Activated T-cell treated with anti-CD3 and anti-CD28 coated beads, Interleukin-2, amount 50 U/mL, for 48 hours (primary cell): ENCODE measurements around the gene GALNT9.
"Not testable (repeated sequence)": the region's sequence is repeated elsewhere in the genome, so short reads cannot be mapped to it uniquely, and the experiment has no call there.

ENCODE experiments used
- DNase-seq, 2 experiments: peaks; one replicate each; pipeline ENCODE4 v3.0.0-alpha.2; 2020

The GALNT9 gene

DNA sequence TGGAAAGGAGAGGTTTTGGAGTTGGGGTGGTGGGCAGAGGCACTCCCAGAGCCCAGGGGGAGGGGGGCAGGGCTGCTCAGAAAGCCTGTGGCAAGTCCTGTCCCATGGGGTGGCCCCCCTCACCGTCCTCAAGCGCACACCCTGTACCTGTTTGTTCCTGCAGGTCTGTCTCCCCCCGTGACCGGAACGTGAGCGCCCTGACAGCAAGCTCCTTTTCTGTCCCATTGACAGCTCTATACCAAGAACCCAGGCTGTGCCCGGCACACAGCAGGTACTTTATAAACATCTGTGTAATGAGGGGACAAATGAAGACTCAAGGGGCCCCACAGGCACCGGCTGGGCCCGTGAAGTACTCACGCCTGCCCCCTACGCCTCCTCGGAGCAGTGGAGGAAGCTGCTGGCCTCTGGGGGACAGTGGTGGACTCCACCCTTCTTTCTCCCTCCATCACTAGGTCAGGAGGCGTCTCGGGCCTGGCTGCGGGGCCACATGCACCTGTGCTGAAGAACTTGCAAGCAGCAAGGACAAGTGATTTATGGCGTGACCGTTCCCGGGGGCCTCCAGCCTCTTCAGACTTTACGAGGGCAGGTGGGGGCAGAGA, 65.8 kb downstream of the GALNT9 start:
- DNase-seq, result no peak

DNA sequence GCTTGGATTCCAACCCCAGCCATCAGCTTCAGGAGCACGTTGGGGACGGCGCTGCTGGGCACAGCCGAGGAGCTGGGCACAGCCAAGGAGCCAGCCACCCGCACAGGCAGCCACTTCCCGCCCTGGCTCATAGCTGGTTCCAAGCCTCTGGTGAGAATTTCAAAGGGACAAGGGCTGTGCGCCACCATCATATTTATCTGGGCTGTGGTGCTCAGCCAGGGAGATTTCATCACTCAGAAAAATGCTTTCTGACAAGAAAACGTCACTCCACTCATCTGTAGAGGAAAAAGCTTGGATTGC, 66.4 kb downstream of the GALNT9 start:
- no peak for DNase-seq

DNA sequence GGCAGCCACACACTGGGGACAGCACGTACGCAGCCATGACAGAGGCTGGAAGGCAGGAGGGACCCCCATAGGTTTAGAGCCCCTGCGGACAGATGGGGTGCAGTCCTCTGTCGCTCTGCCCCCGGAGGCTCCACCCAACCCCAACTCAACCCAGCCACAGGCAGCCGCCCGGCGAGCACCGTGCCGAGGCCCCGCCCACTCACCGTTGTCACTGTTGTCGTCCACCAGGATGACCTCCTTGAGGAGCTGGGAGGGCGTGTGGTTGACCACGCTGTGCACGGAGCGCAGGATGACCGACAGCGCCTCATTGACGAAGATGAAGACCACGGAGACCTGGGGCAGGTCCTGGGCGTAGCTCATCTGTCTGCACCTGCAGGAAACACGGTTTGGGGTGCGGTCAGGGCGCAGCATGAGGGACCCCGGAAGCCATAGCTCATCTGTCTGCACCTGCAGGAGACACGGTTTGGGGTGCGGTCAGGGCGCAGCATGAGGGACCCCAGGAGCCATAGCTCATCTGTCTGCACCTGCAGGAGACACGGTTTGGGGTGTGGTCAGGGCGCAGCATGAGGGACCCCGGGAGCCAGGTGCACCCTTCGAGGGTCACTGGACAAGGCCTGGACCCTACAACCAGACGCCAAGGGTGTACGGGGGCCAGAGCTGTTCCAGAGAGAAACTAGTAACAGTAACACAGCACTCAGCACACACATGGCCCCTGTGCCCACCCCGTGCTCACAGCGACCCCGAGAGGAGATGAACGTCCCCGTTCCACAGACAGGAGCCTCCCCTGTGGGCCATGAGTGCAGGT, 66.9 kb downstream of the GALNT9 start:
- DNase-seq, result no peak

DNA sequence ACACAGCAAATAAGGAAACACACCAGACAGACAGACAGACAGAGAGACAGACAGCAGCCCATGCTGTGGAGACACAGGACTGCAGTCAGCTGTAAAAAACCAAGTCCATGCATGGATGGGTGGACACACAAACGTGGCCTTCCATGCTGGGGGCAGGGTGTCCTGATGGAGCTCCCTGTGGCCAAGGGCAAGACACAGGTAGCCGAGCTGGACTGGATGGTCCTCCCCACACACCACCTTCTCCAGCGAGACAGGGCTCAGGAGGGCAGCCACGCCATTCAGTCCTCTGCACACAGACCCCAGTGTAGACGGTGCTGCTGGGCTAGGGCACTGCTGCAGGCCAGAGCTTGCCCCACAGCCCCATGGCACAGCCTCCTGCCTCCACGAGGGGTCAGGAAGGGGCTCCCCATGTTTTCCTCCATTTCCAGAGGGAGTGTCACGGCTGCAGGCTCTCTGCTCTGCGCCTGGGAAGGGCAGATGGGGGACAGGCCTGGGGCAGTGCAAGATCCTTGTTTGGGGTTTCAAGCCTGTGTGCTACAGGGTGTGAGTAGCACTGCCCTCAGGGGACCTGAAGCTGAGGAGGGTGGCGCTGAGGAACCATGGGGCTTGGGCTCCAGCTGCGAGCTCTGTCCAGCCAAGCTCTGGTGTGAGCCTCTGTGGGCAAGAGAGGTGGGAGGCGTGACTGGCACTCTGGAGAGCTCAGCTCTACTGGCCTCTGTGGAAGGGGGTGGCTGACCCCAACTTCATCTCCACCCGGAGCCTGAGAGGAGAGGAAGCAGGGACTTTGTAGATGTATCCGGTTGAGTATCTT, 67.9 kb downstream of the GALNT9 start:
- DNase-seq, result no peak

DNA sequence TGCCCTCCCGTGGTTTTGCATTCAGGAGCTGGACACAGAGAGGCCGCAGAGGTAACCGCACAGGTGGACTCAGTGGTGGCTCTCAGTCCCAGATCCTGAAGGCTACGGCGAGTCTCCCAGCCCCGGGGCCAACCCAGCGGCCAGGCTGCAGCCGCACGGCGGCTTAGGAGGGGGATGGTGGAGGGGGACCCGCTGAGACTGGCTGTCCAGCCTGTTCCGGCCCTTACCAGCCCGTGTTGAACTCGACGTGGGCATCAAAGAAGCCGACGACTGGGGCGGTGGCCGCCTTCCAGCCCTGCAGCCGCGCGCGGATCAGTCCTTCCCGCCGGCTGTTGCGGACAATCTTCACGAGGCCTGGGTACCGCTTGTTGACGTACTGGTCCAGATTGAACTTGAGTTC, 68.7 kb downstream of the GALNT9 start:
- DNase-seq, result no peak

DNA sequence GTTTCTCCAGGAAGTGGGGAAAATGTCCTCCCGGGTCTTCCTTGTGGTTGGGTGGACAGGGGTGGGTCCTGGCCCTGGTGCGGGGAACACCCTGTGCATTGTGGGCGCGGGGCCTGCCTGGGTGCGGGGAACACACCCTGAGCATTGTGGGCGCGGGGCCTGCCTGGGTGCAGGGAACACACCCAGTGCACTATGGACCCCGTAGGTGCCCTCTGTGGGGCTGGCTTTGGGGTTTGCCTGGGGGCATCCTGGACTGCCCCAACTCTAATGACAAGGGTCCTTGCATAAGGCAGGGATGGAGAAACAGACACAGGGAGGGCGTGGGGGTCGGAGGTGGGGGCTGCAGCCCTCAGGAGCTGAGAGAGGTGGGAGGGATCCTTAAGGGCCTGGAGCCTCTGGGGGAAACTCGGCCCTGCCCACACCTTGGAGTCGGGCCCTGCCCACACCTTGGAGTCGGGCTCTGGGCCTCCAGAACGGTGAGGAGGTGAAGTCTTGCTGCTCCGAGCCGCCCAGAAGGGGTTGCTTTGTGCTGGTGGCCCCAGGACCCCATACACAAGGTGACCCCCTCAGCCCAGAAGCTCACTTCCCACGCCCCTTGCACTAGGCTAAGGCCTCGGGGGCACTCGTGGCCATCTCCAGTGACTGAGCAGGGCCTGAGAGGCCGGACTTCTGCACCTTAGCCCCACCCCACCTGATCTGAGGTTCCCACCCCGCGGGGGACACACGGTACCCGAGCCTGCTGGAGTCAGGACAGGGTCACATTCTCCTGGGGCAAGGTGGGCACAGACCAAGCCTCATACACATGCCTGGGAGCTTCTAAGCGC, 69.3 kb downstream of the GALNT9 start:
- no peak for DNase-seq

DNA sequence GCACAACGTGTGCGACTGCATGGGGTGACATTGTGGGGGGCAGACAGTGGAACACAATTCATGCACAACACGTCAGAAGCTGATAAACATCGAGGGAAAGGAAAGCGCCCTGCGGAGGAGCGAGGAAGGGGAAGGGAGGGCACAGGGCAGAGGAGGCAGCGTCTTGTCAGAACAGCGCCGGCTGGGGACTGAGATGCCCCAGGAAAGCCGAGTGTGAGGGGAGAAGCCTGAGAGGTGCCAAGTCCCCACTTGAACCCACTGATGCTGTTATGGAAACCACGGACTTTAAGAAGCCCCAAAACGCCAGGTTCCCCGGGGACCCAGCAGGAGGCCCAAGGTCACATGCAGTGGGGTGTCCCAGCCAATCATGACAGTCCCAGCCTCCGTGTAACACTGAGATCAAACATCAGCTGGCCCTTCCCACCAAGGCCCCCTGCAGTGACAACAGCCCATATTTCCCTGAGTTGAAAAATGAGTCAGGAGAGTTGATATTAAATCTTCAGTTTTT, 70.0 kb downstream of the GALNT9 start:
- no peak for DNase-seq

DNA sequence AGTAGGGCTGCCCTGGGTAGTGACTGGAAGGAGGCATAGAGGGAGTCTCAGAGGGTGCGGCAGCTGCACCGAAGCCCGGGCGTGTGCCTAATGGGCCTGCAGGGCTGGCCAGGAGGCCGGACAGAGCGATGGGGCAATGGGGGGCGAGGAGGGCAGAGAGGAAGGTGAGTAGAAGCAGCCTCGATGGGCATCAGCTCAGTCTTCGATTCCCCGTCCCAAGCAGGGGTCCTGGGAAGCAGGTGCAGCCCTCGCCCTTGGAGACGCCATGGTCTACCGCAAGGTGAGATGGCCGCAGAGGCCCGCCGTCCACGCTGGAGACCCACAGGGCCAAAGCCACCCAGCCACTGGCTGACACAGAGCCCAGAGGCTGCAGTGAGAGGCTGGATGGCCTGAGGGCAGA, 70.8 kb downstream of the GALNT9 start:
- DNase-seq, result no peak

DNA sequence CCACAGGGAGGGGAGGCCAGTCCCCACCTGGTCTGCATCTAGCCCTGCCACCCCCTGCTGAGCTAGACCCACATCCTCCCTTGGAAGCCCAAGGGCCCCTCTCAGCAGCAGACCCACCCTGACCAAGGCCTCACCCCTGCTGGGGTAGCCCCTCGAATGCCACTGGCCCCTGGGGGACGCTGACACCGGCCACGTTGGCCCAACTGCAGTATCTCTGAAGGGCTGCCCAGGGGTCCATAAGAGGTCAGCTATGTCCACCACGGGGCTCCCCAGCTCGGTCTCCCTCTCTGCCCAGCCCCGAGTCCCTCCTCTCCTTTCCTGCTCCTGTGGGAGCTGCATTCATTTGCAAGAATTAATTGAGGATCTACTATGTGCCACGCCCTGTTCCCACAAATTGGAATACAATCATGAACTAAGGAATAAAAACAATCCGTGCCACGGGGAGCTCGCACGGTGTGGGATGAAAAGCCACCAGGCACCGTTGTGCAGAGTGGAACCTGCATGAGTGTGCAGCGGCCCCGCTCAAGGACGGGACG, 71.4 kb downstream of the GALNT9 start:
- DNase-seq, result no peak

DNA sequence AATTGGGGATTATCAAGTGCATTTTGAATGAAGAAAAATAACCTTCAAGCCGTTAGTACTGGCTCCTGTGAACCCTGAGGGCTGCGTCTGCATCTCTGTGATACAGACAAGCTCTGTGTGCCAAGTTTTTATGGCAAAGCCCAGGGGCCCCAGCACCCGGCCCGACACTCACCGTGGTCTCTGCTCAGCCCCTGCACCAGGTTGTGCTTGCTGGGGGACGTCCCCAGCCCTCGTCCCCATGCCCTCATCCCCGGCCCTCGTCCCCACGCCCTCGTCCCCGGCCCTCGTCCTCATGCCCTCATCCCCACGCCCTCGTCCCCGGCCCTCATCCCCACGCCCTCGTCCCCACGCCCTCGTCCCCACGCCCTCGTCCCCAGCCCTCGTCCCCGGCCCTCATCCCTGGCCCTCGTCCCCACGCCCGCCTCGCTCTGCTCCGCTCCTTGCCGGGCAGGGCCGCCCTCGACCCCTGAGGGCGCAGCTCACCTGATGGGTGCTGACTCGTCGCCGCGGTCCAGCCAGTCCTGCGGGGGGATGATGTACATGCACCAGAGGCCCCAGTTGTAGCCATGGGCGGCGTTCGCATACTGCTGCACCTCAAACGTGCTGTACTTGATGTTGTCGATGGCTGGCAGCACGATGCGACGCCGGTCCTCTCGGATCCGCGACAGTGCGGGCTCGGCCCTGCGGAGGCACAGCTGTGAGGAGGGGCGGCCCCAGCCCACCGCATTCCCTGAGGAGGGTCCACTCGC, 72.0 kb downstream of the GALNT9 start:
- no peak for DNase-seq

DNA sequence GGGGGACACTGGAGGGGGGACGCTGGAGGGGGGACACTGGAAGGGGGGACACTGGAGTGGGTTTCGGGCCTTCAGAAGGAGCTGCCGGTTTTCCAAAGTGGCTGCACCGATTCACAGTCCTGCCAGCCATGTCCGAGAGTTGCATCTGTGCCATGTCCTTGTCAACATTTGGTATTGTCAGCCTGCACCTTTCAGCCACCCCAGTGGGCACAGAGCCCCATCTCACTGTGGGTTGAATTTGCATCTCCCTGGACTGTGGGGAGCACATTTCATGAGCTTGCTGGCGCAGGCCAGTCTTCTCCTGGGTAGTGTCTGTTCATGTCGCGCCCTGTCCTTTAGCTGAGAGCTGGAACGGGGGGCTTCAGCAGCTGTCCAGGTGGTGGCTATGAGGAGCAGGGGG, 72.7 kb downstream of the GALNT9 start:
- DNase-seq, result no peak

DNA sequence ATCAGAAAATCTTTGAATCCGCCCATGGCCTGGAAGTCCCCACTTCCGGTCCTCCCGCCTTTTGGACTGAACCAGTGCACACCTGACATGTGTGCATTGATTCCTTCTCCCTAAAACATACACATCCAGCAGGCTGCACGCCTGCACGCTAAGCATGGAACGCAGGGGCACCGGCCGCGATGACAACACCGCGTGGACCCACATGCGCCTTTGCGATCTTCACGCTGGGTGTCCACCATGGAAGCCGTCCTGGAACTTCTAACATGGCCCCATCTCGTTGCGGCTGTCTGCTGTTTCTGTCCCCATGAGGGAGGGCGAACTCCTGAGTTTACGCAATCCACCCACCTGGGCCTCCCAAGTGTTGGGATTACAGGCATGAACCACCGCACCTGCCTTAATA, 73.7 kb downstream of the GALNT9 start:
- DNase-seq, result no peak

DNA sequence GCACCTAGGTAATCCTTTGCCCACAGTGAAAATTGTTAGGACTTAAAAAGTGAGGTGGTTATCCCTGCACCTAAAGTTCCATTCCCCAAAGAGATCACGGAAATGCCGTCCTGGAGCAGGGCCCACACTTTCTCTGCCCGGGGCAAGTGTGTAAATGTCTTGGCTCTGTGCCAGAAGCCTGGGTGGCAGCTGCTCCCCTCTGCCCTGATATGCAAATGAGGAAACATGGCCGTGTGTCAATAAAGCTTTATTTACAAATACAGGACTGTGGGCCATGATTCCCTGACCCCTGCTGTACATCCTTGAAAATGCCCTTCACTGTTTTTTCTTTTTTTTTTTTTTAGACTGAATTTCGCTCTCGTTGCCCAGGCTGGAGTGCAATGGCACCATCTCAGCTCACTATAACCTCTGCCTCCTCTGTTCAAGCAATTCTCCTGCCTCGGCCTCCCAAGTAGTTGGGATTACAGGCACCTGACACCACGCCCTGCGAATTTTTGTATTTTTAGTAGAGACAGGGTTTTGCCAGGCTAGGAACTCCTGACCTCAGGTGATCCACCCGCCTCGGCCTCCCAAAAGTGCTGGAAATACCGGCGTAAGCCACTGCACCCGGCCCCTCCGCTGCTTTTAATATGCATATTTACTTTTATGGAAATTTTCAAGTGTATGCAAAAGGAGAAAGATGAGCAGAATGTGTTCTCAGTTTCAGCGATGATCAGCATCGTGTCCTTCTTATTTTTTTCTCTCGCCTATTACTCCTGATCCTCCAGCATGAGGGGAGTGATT, 75.5 kb downstream of the GALNT9 start:
- no peak for DNase-seq

DNA sequence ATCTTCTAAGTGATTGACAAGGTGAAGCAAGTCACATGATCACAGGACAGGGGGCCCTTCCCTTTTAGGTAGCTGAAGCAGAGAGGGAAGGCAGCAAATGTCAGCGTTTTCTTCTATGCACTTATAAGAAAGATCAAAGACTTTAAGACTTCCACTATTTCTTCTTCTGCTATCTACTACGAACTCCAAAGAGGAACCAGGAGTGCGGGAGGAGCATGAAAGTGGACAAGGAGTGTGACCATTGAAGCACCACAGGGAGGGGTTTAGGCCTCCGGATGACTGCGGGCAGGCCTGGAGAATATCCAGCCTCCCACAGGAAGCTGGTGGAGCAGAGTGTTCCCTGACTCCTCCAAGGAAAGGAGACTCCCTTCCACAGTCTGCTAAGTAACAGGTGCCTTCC, 76.4 kb downstream of the GALNT9 start:
- not testable (repeated sequence) for DNase-seq

DNA sequence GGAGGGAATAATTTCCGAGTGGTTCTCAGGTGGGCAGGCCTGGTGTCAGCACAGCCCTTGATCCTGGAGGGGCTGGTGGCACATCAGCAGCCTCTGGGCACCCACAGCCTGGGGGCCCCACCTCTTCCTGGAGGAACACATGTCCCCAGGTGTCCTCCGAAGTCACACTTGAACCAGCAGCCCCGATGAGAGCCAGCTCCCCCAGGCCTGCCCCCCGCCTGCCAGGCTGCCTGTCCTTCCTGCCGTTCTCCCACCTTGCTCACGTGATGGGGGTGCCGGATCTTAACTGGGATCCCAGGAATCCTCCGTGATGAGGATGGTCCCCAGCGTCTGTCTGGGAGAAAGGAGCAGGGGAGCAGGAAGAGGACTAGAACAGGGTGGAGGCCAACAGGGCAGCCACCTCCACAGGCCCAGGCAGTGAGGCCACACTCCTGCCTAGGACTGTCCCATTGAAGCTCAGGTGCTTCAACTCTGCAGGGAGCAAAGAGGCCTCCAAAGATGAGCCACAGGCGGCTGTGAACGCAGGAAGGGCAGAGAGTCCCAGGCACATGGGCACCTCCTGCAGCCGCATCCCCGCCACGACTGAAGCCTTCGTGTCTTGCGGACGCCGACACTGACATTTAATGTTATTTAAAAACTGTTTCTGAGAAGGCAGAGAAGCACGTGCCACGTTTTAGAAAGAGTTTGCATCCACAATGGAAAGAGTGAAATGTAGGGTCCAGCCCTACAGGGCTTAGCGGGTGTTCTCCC, 77.5 kb downstream of the GALNT9 start:
- no peak for DNase-seq

DNA sequence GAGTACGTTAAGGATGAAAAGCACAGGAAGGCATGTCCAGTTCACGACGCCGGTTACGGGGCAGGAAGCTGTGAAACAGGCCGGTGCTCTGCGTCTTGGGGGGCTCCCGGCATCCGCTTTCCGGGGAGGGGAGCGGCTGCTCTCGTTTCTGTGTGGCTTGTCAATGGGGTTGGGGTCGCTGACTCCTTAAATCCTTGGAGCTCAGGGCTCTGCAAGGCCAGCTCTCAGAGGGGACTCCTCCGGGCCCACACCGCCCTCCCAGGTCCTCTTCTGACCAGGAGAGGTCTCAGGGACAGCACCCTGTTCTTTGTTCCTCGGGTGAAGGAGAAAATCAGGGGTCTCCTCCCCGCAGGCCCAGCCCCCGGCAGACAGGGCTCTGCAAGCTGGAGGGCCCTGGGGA, 78.1 kb downstream of the GALNT9 start:
- no peak for DNase-seq

DNA sequence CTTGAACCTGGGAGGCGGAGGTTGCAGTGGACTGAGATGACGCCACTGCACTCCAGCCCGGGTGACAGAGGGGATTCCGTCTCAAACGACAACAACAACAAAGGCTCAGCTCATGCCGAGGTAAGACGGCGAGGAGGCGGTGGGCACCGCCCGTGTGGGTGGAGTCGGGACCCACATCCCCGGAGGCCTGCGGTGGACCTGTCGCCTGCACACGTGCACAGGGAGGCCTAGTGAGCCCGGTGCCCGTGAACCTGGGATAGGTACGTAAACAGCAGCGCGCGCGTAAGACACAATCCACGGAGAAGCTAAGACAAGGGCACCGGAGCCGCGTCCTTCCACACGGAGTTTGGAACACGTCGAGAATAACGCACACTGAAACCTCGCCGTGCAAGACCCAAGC, 78.7 kb downstream of the GALNT9 start:
- DNase-seq, result no peak

DNA sequence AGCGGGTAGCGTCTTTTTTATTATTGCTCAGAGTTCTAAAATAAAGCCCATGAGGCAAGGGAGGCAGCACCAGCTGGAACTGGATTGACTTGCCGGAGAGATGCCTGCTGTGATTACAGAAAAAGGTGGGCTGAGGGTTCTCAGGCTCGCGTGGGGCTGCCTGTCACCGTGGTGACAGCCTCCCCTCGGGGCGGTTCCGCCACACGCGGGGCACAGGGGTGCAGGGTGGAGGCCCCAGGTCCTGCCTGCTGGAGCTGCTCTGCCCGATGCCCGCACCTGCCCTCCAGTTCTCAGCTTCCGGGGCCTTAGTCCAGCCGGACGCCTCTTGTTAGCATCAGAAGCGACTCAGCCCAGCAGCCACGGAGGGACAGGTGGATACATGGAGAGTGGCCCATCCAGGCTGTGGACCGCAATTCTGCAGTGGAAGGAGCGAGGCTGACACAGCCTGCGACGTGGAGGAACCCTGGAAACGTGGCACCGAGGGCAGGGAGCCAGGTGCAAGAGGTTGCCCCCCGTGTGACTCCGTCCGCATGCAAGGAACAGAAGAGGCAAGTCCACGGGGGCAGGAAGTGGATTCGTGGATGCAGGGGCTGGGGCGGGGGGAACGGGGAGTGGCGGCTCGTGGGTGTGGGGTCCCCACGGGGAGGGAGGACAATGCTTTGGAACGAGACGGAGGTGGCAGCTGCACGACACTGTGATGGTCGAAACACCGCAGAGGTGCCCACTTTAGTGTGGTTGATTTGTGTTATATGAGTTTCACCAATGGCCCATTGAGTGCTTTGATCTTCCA, 79.5 kb downstream of the GALNT9 start:
- no peak for DNase-seq

DNA sequence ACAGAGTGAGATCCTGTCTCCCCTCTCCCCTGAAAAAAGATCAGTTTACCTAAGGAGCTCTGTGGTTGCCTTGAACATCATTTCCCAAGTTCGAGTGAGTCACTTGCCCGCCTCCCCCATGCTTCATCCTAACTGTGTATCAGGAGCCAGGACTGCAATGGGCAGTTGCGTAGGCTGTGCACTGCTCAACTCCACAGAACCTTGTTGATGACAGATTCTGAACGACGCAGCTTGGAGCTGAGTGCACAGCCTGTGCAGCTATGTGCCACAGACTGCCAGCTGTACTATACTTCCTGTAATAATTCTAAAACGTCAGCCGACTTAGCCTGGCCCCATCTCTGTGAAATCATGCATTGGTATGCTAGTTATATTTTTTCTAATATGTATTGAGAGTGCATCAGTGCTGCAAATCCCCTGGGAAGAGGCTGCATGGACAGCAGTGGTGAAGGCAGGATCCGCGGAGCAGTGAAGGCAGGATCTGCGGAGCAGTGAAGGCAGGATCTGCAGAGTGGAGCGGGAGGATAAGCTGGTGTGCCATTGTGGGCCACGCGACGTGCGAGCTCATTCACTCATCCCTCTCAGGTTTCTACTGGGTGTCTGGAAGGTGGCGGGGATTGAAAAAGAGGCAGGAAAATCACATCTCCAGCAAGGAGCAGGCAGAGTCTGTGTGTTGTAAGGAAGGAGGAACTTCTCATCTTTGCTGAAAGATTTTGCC, 80.8 kb downstream of the GALNT9 start:
- DNase-seq, result no peak
